SK-N-SH (cell line): Measurements from ENCODE around the gene SARDH.
A peak's percentile ranks its signal among the peaks of the same experiment; 100 is the strongest.

Source experiments
- CTCF ChIP-seq: fragments of 200-600 bp; sonication (generic); IDR thresholded peaks from 2 replicates; pipeline ENCODE4 v1.6.1; 2017; ENCODE audit warnings: antibody characterized with exemption, mild to moderate bottlenecking, moderate library complexity
- ELF1 ChIP-seq: IDR thresholded peaks from 2 replicates; pipeline ENCODE4 v1.4.0; 2012
- MAX ChIP-seq: IDR thresholded peaks from 2 replicates; pipeline ENCODE4 v1.4.0; 2012; ENCODE audit warnings: low read depth
- MXI1 ChIP-seq: IDR thresholded peaks from 2 replicates; pipeline ENCODE4 v1.6.1; 2012; ENCODE audit warnings: mild to moderate bottlenecking, low read depth, low read length, improper control_type of control experiment
- NRF1 ChIP-seq: IDR thresholded peaks from 2 replicates; pipeline ENCODE4 v1.6.1; 2012; ENCODE audit warnings: low read depth, mild to moderate bottlenecking, low read length
- REST ChIP-seq: IDR thresholded peaks from 2 replicates; pipeline ENCODE4 v1.6.1; 2012; ENCODE audit warnings: mild to moderate bottlenecking, low read depth, low read length, moderate library complexity
- RFX5 ChIP-seq: IDR thresholded peaks from 2 replicates; pipeline ENCODE4 v1.6.1; 2012; ENCODE audit warnings: mild to moderate bottlenecking, improper control_type of control experiment, low read length
- RXRA ChIP-seq: IDR thresholded peaks from 2 replicates; pipeline ENCODE4 v1.4.0; 2012; ENCODE audit warnings: low read depth, mild to moderate bottlenecking, borderline replicate concordance
- SMC3 ChIP-seq: IDR thresholded peaks from 2 replicates; pipeline ENCODE4 v1.6.1; 2012; ENCODE audit warnings: low read depth, low read length, improper control_type of control experiment

GRCh38 chr9:133683586-133684120, 54.5 kb downstream of the SARDH start:
- no peak for TF ChIP-seq CTCF
- TF ChIP-seq RXRA, result no peak
- TF ChIP-seq REST, result no peak
- TF ChIP-seq MAX, result no peak
- TF ChIP-seq RFX5, result no peak
- no peak for TF ChIP-seq SMC3
- no peak for TF ChIP-seq ELF1
- TF ChIP-seq MXI1, result peak; percentile 50; the same call in 1 of the 2 replicates
- no peak for TF ChIP-seq NRF1
